GM12872 (cell line): Measurements from ENCODE around the gene ATP6V0A4.

Experiments used
- TF ChIP-seq, protein P1 (sequence below): IDR thresholded peaks from 3 replicates; pipeline ENCODE4 v1.5.1; 2011; ENCODE audit warnings: low read depth, mild to moderate bottlenecking, low read length, moderate library complexity; ENCODE audit not compliant: insufficient read depth

ATP6V0A4 gene

DNA sequence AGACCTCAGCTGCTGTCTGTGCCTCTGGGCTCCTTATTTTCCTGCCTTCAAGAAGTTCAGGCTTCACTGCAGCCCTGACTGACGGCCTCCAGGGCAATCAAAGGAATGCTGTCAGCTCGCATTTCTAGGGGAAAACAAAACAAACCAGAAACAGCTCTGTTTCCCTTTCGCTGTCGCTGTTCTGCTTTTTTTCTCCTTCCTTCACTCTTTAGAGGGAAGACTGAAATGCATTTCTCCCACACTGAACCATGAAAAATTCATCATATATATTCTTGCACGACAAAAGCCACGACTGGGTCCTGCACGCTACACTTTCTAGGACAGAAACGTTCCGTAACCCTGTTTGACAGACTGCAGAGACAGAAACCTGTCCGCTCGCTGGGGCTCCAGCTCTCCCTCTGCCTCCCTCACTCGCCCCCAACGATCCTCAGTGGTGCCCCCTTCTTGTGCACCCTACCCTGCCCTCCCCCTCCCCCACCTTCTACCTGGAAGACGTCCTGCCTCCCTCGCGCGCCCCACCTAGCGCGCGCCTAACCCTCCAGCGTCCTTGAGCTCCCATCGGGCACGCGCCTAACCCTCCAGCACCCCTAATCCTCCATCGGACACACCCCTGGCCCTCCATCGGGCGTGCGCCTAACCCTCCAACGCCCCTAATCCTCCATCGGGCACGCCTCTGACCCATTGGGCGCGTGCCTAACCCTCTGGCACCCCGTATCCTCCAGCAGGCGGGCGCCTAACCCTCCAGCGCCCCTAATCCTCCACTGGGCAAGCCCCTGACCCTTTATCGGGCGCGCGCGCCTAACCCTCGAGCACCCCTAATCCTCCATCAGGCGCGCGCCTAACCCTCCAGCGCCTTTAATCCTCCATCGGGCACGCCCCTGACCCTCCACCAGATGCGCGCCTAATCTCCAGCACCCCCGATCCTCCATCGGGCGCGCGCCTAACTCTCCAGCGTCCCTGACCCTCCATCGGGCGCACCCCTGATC is 134.0 kb downstream of the ATP6V0A4 start:
- TF ChIP-seq, protein P1, sequence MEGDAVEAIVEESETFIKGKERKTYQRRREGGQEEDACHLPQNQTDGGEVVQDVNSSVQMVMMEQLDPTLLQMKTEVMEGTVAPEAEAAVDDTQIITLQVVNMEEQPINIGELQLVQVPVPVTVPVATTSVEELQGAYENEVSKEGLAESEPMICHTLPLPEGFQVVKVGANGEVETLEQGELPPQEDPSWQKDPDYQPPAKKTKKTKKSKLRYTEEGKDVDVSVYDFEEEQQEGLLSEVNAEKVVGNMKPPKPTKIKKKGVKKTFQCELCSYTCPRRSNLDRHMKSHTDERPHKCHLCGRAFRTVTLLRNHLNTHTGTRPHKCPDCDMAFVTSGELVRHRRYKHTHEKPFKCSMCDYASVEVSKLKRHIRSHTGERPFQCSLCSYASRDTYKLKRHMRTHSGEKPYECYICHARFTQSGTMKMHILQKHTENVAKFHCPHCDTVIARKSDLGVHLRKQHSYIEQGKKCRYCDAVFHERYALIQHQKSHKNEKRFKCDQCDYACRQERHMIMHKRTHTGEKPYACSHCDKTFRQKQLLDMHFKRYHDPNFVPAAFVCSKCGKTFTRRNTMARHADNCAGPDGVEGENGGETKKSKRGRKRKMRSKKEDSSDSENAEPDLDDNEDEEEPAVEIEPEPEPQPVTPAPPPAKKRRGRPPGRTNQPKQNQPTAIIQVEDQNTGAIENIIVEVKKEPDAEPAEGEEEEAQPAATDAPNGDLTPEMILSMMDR: no peak

DNA sequence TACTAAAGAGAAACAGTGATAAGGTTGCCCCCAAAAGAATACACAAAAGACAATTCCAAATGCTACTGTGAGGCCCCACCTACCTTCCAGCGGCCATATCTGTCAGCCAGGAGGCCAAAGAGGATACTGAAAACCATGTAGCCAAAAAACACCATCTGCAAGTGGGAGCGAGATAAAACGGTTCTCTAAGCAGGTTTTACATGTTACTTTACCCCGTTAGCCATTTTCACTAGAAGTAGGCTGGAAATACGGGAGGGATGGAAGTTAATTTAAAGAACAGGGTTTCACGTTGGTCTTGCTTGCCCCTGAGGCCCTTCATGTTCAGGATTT is 135.0 kb downstream of the ATP6V0A4 start:
- TF ChIP-seq, protein P1: no peak

DNA sequence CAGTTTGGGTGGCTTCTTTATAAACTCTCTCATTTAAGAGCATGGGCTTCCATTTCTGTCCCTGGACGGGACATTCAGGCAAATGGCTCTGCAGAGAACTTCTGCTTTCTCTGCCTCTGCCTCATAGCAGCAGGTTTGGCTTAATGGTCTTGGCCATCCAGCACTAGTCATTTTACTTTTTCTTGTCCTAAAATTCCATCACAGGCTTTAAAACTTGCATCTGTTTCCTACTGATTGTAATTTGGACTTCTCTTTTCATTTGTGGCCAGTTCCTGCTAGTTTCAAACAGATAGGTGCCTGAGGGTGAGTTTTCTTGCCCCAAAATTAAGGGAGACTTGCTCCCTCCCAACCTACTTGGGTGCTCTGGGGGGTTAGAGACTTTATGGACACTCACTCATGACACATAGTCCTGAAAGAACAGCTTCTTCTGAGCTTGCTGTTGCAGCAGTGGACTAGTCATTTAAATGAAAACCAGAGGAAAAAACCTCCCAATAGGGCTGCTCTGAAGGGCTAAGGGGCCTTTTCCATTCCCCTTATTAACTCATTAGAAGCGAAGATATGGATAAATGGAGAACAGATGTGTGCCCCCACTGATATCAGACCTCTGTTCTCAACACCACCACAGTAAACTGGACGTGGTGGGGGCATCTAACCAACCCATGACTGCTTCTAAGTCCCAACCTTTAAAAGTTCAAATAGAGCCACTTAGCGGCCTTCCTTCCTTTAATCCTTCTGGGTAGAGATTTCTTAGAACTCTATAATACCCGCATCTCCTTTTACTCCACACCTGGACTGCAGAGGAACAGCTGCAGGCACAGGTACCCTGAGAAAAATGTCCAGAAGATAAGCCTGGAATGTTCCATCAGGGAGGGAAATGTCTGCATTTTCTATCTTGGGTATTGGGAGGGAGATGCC is 135.7 kb downstream of the ATP6V0A4 start:
- TF ChIP-seq, protein P1: no peak

- TF ChIP-seq, protein P1: no peak
Observed at GRCh38 chr7:138661069-138661635, 136.8 kb downstream of the ATP6V0A4 start.

GRCh38 chr7:138658889-138659288 is 139.1 kb downstream of the ATP6V0A4 start:
- TF ChIP-seq, protein P1: no peak

DNA sequence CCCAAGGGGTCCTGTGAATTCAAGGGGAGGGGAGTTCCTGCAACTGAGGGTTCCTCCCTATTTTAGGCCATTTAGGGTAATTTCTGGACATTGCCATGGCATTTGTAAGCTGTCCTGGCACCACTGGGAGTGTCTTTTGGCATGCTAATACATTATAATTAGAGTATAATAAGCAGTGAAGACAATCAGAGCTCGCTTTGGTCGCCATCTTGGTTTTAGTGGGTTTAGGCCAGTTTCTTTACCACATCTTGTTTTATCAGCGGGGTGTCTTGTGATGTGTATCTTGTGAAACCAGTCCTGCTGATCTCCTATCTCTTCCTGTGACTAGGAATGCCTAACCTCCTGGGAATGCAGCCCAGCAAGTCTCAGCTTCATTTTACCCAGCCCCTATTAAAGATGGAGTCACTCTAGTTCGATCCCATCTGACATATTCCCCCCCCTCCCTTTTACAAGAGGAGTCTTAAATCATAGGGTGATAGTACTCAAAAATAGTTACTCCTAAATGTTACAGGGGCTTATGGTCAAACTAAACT is 140.1 kb downstream of the ATP6V0A4 start:
- TF ChIP-seq, protein P1: no peak
